ENCODE data around the gene PARD3. TPM values are rescaled to one million over a fixed set of nuclear protein-coding genes. Genes with fewer than 3 reads are reported as not detected.

The PARD3 gene
- total RNA-seq, 1 donor from 2014 or later: 39.6 TPM

DNA sequence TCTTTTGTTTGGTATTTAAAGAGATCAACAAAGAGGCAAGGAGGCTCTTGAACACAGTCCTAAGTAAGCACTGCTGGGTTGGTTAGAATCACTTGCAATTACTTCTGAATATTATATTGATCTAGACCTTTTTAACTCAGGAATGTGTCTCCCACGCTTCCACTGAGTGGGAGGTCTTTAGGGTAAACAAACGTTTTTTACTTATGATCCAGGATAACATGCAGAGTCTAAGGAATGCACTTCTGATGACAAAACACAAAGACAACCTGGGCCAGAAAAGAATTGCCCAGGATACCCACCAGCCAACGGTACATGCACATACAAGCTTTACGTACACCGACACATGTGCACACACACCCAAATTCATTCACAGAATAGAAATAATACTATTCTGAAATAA, 626.9 kb downstream of the PARD3 start:
- DNase-seq (ENCODE audit: low spot score): no peak

DNA sequence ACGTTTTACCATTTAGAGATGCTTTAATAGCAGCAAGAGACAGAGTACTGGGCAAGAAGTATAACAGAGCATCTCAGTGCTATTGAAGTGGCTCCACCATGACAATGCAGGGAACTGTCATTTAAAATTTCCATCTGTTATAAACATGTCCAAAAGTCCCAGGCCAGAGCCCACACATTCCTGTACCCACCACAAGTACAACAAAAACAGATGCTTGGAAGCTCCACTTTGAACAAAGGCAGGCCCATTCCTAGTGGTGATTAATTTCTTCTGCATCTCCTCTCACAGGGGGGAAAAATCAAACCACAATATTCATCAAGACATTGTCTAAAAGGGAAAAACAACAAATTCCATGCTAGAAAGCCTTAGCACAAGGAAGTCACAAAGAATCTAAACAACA, 627.9 kb downstream of the PARD3 start:
- no peak for DNase-seq (ENCODE audit: low spot score)

DNA sequence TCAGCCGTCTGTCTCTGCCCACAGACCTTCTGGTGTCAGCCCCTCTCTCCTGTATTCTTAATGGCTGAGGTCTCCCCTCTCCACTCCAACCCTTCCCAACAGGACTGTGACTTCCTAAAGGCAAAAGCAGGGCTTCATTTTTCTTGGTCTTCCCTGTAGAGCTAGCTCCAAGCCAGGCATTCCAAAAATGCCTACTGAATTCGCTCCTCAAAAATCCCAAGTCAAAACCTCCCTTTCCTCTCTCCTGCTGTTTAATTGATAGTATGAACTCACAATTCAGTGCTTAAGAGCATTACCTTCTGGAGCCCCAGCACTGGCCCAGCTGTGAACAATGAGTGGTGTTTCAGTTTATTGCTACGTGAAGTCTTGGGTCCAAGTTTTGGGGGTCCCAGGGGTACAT, 628.4 kb downstream of the PARD3 start:
- no peak for DNase-seq (ENCODE audit: low spot score)

DNA sequence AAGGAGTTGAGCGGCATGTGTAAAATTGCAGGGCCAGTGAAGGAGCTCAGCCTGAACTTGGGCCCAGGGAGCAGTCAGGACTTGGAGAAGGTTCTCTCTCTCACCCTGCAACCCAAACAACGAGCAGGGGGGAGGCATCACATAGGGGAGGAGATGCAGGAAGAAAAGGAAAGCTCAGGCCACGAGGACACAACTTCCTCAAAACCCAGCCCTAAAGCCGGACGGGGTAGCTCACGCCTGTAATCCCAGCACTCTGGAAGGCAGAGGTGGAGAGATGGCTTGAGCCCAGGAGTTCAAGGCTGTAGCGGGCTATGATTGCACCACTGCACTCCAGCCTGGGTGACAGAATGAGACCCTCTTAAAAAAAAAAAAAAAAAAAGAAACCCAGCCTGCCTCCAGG, 629.1 kb downstream of the PARD3 start:
- no peak for DNase-seq (ENCODE audit: low spot score)

DNA sequence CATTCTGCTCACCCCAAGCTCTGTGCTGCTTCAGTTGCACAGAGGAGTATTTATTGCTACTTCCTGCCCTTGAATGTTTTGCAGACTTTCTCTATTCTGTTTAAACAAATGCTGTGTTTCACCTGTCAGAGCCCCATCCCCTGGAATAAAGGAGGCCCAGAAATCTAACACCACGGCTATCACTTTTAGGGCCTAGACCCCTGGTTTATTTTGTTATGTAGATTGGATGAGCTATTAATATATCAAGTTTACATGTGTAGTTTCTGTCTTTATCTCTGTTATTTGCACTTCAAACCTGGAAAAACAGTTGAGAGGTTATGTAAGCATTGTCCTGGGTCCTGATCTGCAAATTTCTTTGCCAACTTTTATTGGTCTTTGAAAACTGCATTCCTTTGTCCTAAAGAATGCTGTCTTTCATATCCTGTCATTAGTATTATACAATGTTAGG, 630.1 kb downstream of the PARD3 start:
- no peak for DNase-seq (ENCODE audit: low spot score)

DNA sequence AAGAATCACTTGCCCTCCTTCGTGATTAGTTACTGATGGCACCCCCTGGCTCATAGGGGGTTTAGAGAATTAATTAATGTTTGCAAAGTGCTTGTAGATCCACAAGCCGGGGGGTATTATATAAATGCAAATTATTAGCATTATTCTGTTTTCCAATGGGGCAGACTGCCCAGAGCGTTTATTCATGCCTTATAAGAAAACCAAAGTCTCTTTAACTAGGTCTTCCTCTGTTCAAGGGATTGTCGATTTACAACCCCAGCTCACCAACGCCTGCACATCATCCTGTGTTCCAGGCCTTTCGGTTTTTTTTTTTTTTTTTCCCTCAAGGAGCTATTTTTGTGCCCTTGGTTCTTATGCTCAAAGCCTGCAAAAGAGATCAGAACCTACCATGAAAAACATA, 630.7 kb downstream of the PARD3 start:
- no peak for DNase-seq (ENCODE audit: low spot score)

DNA sequence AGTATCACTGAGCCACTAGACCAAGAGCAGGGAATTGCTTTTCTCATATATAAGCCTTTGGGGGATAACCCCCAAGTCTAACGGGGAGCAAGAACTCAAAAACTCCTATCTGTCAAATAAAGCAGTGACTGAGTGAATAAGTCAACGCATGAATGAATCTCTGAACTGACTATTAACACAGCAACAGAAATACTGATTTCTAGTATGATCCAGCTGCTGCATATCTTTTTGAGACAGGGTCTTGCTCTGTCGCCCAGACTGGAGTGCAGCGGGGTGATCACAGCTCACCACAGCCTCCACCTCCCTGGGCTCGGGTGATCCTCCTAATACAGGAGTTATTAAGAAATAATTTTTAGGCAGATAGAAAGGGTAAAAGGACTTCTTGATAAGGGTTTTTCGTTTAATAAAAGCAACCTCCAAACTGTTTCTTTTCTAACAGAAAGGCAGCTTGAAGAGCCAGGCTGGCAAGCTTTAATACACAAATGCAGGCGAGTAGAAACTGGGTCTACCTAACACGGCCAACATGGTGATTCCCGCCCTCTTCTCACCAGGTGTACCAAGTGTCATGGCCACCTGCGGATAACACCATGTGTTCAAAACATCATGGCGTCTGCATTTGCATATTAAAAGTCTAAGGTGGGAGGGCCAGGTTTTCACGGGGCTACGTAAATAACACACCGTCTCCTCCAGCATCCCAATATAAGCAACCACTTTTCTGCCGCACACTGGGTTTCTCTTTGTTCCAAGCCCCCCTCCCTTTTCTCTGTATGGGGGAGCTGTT, 631.9 kb downstream of the PARD3 start:
- DNase-seq (ENCODE audit: low spot score): no peak

DNA sequence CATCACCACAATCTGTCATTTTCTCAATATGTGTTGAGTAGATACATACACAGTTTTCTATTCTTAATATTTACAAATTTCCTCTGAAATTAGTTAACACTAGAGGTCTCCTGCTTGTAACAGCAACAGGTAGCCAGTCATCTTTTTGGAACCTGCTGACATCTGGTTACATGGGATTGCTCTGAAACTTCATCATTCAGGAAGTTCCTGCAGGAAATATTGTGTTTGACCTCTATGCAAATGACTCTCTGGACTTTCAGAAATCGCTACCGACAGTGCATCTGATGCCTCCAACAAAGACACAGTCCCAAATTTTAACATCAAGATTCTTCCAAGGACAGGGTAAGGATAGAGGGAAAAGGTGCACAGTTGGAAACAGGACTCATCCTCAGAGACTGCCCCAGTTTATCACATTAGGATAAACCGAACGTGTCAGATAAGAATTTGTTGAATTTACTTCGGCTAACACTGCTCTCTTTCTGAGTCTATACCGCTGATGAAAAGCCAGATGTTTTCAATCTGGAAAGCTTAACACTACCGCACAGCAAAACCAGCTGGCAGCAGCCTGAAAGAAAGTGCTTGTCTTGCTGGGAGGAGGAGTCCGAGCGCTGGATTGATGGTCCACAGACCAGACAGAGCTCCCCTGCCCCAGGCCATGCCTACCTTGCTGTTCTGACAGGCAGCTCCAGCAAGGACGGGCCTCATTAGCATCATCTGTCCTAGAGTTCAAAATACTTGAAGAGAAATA, 633.4 kb downstream of the PARD3 start:
- DNase-seq (ENCODE audit: low spot score): no peak

DNA sequence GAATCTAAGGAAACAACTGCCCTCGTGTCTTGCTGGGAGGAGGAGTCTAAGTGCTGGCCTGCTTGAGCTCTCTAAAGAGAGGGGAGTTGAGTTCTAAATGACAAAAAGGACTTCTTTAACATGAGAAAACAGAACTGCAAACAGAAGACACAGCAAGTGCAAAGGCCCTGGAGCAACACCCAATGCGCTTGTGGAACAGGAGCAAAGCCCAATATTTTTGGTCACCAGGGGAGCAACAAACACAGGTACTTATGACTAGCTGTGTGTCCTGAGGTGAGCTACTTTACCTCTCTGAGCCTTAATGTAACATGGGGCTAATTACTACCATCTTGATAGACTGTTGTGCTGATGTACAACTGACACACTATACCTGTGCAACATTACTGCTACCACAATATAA, 634.3 kb downstream of the PARD3 start:
- no peak for DNase-seq (ENCODE audit: low spot score)

DNA sequence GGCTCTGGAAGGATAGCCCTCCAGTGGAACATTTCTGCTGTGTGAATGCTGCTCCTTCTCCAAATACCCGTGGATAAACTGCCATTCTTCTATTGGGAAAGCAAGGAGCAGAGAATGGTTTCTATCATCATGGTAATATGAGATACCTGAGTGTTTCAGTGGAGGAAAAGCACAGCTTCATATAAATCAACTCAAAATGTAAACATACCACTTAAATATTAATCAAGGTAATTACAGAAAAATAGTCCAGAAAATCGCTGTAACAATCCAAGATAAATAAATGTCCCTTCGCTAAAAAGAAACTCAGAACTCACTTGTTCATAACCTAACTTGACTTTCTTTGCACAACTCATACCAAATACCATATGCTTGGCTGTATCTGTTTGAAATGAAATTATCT, 635.8 kb downstream of the PARD3 start:
- DNase-seq (ENCODE audit: low spot score): no peak

DNA sequence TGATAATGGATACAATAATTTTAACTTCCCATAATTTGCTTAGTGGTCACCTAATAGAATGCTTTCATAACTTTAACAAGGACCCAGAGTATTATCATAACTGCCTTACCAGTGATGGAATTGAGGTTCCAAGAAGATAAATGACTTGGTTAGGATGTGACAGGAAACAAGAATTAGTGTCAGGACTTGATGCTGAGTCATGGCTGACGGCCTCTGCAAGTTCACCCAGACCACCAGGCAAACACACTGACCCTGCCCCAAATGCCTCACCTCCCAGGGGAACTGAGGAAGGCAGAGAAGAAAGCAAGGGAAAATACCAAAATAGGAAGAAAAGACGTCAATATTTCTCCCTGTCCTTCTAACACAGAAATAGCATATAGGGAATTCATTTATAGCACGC, 636.3 kb downstream of the PARD3 start:
- DNase-seq (ENCODE audit: low spot score): no peak

DNA sequence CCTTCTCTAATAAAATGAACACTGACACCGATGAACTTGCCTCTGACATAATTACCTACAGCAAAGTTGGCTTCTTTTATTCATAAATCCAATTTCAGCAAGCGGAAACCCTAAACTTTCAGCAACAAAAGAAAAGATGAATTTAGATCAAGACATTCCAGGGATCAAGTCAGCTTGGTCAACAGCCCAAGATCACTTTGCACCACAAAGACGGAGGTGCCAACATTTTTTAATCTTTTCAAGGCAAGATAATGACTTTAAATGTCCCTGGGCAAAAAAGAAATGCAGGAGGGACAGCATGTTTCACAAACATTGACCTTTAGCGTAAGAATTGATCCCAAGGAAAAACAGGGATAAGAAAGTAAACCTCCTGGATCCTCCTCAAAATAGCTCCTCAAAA, 636.9 kb downstream of the PARD3 start:
- no peak for DNase-seq (ENCODE audit: low spot score)

DNA sequence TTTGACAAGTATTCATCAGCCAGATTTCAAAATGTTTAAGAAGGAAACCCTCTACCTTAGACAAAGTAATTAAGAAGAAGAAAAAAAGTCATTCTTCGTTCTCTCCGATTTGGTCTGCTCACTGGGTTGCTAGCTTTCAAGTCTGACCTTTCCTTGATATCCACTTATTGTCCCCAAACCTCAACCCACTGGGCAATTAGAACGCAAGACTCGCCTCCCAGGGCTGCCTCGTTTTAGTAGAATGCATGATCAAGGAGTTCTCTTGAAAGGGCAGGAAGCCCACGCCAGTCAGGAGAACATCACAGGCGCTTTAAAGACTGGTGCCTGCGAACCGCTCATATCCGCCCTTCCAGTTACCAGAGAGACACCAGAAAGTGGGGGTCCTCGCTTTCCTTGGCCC, 637.7 kb downstream of the PARD3 start:
- no peak for DNase-seq (ENCODE audit: low spot score)

DNA sequence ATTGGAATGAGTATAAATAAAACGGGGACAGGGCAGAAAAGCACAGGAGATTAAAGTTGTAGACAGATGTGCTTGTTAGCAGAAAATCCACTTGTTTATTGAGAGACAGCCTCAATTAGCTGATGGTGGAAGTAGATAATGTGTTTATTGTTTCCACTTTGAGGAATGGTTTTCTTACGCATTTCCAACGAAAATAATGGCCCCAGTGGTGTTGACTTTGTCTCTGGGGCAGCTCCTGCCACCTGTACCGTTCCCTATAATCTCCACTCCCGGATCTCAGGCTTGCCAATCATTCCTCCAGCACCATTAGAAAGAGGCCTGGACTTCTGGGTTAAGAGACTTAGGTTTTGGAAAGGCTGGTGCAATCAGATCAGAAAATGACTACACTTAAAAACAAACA, 638.7 kb downstream of the PARD3 start:
- DNase-seq (ENCODE audit: low spot score): no peak

DNA sequence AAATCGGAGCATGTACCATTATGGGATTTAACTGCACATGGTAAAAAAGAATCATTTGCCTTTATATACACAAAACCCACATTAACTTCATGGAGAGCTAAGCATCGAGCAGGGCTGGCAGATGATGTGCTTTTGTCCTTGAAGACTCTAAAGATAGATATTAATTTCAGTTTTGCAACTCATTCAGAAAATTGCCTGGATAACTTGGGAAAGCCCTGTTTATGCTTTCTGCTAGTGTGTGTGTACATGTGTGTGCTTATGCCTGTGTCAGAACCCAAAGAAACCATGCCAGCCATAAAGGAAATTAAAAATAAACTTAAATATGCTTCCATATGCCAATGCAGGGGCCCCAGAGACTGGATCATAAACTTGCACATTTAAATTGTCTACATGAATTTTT, 640.0 kb downstream of the PARD3 start:
- no peak for DNase-seq (ENCODE audit: low spot score)

DNA sequence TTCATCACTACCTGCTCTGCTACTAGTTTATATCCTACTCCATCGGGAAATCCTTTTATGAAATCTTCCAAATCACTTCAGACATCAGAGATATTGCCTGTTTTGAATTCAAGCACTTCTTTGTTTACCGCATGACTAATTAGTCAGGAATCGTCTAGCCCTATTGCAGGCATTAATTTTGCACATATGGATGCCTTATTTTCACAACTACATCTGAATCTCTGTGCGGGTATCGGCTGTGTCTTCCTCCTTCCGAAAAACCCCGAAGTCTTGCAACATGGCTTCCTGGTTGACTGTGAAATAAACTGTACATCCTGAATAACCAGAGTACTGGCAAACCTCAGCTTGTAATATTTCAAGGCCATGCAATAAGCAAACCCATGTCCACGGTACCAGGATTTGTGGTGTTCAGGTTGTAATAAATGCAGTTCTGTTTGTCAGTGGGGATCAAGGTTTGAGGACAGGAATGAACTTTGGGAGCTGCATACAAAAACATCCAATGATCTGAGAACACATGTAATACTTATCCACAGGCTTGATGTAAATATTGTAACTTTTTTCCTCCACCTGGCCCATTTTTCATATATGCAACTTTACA, 642.1 kb downstream of the PARD3 start:
- no peak for DNase-seq (ENCODE audit: low spot score)

DNA sequence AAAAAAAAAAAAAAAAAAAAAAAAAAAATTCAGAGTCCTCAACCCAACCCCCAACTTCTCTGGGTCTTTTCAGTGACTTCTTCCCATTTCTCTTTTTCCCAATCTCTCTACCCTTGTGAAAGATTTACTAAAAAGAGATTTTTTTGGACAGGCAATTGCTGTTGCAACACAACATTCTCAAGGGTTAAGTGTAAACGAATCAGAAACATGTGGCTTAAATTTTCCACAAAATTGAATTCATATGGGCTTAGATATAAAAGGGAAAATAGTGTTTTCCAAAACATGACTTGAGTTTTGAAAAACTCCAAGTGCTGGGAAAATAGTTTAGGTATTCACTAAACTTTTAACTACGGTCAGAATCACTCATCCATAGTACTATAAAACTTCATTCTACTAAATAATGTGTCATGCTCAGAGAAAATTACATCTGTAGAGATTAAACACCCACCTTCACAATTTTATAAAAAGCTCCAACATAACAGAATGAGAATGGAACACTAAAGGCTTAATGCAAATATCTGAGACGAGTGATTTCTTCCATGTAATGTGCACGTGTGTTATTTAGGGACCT, 643.1 kb downstream of the PARD3 start:
- DNase-seq (ENCODE audit: low spot score): no peak

DNA sequence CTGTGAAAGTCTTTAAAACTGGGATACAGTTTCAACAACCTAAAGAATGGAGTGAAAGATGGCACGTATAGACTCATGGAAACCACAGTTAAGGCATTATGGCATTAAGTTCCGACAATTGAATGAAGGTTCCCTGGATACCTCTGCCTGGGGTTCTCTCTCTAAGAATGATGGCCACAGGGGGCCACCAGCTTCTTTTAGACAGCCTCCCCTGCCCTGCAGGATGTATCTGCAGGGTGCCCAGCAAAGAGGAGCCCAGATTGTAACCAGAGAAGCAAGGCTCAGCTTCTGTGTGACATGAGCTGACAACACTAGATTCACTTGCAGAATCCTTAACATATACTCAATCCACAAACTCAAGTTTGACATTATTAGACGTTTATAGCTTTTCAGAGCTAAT, 645.4 kb downstream of the PARD3 start:
- no peak for DNase-seq (ENCODE audit: low spot score)

DNA sequence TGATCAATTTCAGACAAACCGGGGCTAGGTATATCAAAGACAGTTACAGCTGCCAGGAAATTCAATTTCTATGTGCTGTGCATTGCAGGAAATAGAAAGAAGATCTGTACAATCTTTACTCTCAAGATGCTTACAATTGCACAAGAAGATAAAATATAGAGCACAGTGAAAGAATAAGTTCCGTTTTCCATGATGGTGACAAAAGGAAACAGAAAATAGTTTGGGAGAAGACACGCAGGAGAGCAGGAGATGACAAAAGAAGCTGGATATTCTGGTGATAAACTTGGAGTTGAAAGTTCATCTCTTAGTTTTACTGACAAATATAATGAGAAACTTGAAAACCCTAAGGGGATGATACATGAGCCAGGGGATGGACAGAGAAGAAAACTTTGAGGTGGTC, 646.0 kb downstream of the PARD3 start:
- DNase-seq (ENCODE audit: low spot score): no peak

DNA sequence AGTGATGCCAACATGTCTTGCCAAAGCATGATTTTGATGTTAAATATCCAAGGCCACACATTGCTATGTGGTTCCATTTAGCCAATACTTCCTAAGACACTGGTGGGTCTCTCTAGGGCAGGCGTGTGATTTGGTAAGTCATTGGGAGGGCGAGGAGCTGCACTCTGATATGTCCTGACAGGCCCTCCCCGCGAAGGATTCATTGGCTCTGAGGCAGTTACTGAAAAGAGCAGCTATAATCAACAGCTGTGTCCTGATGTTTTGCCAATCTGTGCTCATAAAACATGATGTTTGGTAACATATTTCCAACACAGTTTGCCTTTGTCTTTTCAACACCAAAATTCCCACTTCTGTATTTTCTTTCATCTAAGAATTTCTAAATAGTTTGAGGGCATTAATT, 646.7 kb downstream of the PARD3 start:
- DNase-seq (ENCODE audit: low spot score): no peak

DNA sequence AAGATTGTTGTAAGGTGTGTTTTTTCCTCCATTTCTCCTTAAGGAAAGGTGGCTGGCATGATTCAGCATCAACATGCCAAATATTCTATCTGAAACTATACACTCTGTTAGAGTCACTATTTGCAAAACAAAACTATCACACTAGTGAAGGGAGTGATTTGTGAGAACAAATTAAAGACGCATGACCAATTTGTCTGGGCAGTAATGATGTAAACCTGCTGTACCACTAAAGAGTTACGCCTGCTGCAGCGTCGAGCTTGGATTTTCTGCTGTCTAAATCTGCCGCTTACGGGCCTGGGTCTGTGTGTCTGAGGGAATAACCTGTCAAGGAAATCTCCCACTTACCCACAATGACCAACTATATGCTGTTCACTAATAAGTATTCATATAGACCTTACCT, 648.3 kb downstream of the PARD3 start:
- DNase-seq (ENCODE audit: low spot score): no peak

DNA sequence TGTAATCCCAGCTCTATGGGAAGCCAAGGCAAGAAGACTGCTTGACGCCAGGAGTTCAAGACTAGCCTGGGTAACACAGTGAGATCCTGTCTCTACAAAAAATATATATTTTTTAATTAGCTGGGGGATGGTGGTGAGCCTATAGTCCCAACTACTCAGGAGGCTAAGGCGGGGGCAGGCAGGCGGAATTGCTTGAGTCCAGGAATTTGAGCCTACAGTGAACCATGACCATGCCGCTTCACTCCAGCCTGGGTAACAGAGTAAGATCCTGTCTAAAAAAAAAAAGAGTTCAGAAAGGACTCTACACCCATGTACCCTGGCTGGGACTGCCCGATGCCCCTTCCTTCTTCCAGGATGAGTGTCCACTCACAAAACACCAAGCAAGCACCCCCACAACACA, 648.7 kb downstream of the PARD3 start:
- no peak for DNase-seq (ENCODE audit: low spot score)

DNA sequence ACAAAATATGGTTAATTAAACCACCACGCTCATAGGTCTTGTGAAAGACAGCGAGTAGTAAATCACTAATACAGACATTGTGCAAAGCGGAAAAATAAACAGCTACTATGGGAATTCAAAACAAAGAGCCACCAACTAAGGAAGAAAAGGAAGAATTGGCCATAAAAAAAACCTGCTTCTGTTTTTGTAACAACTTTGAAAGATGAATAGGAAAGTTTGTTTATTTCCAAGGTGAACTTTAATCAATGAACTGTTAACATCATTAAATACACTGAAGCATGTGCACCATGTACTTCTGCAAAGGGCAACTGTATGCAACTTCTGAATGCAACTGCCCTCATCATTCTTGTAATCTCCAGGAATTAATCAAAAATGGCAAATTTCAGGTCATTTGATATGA, 651.1 kb downstream of the PARD3 start:
- no peak for DNase-seq (ENCODE audit: low spot score)

Measured in mucosa of gallbladder (tissue), 1 donor.